Neural progenitor cell (in vitro differentiated cells): ENCODE data around the gene ISOC1.

Experiments used
- CTCF ChIP-seq: fragments of 200-600 bp; sonication (generic); IDR thresholded peaks from 2 replicates; pipeline ENCODE4 v1.5.1; 2017; ENCODE audit warnings: antibody characterized with exemption, mild to moderate bottlenecking
- EZH2phosphoT487 ChIP-seq: fragments of 200-600 bp; sonication (generic); IDR thresholded peaks from 2 replicates; pipeline ENCODE4 v1.6.1; 2017; ENCODE audit warnings: antibody characterized with exemption

GRCh38 chr5:129101794-129102193 is 7.2 kb downstream of the ISOC1 start:
- TF ChIP-seq CTCF (no peak), EZH2phosphoT487 (no peak)
